PC-9 (cell line): ENCODE results near the gene OR2H2.

Experiments used
- EZH2 ChIP-seq: fragments of 200-600 bp; sonication (generic); IDR thresholded peaks from 2 replicates; pipeline ENCODE4 v1.8.0; 2017; ENCODE audit warnings: antibody characterized with exemption, low read depth
- TF ChIP-seq, protein P1 (sequence below): fragments of 200-600 bp; sonication (generic); conservative IDR thresholded peaks from 2 replicates; pipeline ENCODE4 v1.6.1; 2017; ENCODE audit warnings: mixed run types, antibody characterized with exemption, mild to moderate bottlenecking, moderate library complexity

DNA sequence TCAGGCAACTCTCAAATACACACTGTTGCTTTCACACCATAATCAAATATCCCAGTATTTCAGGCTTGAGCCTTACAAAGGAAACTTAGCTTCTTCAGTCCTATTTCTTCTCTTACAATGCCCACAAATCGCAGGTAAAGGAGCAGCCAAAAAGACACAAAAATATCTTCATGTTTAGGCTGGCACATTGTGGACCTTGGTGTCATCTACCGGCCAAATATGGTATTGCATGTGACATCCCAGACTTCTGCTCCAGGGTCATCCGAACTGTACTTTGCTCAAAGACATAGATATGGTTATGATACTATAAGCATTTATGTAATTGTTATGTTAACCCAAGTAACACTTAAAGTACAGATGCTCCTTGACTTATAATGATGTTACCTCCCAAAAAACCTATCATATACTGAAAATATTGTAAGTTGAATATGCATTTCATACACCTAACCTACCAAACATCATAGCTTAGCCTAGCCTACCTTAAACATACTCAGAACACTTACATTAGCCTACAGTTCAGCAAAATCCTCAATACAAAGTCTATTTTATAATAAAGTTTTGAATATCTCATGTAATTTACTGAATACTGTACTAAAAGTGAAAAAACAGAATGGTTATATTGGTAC is 4.6 kb downstream of the OR2H2 start:
- TF ChIP-seq, protein P1, sequence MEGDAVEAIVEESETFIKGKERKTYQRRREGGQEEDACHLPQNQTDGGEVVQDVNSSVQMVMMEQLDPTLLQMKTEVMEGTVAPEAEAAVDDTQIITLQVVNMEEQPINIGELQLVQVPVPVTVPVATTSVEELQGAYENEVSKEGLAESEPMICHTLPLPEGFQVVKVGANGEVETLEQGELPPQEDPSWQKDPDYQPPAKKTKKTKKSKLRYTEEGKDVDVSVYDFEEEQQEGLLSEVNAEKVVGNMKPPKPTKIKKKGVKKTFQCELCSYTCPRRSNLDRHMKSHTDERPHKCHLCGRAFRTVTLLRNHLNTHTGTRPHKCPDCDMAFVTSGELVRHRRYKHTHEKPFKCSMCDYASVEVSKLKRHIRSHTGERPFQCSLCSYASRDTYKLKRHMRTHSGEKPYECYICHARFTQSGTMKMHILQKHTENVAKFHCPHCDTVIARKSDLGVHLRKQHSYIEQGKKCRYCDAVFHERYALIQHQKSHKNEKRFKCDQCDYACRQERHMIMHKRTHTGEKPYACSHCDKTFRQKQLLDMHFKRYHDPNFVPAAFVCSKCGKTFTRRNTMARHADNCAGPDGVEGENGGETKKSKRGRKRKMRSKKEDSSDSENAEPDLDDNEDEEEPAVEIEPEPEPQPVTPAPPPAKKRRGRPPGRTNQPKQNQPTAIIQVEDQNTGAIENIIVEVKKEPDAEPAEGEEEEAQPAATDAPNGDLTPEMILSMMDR = peak; percentile 97
- TF ChIP-seq EZH2 = no peak
